HFFc6 (cell line): Measurements from ENCODE around the gene SSTR1. TPM values are rescaled to one million over a fixed set of nuclear protein-coding genes. Genes with fewer than 3 reads are reported as not detected.

Experiments
- DNase-seq: peaks from one replicate; pipeline ENCODE4 v3.0.0-alpha.2; 2018
- H3K27ac Mint-ChIP-seq: 2 replicates; pipeline ENCODE4 v1.8.0; 2020; ENCODE audit warnings: mild to moderate bottlenecking, mixed read lengths
- H3K27me3 Mint-ChIP-seq: 2 replicates; pipeline ENCODE4 v1.8.0; 2021; ENCODE audit warnings: mild to moderate bottlenecking, moderate library complexity, mixed read lengths; ENCODE audit not compliant: insufficient read depth
- H3K36me3 Mint-ChIP-seq: 2 replicates; pipeline ENCODE4 v1.8.0; 2021; ENCODE audit warnings: low read depth, mixed read lengths
- H3K4me1 Mint-ChIP-seq: 2 replicates; pipeline ENCODE4 v1.8.0; 2020; ENCODE audit warnings: low read depth, mixed read lengths
- H3K4me3 Mint-ChIP-seq: 2 replicates; pipeline ENCODE4 v1.8.0; 2020; ENCODE audit warnings: mild to moderate bottlenecking, moderate library complexity, mixed read lengths
- H3K9me3 Mint-ChIP-seq: 2 replicates; pipeline ENCODE4 v1.8.0; 2020; ENCODE audit warnings: mild to moderate bottlenecking, mixed read lengths
- CTCF ChIP-seq: fragments of 200-600 bp; sonication (generic); IDR thresholded peaks from 2 replicates; pipeline ENCODE4 v1.5.0; 2021; ENCODE audit warnings: antibody characterized with exemption, mild to moderate bottlenecking
- total RNA-seq, 6 experiments: library from RNA; stranded (reverse); fragmentation: NEBNext Ultra II Directional; extraction: Animal tissue kit (Norgen Biotek cat#: 25700); gene quantifications; 2 replicates in 1 of 6; 3 replicates in 5 of 6; pipeline ENCODE4 v1.2.3, GENCODE V29; 2021

SSTR1 gene
- total RNA-seq, 6 experiments from 2014 or later, result 106 to 209 (median 120) TPM

- Mint-ChIP-seq H3K27ac (no peak within 1 kb of the TSS), H3K4me1 (peaks cover 10% of the 10 kb centered on the region), H3K4me3 (peak within 1 kb of the TSS; percentile 24; the same call in 1 of the 2 replicates), H3K36me3 (peaks cover 8% of the 10 kb centered on the region), H3K27me3 (no peaks in the 10 kb centered on the region; the same call in 1 of the 2 replicates), H3K9me3 (peaks cover 8% of the 10 kb centered on the region; the same call in 1 of the 2 replicates)
- no peak for TF ChIP-seq CTCF
- DNase-seq, result no peak
Measured at GRCh38 chr14:38255673-38256532, 48.2 kb downstream of the SSTR1 start, which contains the start of gene CLEC14A. TSS of gene CLEC14A (minus strand) at chr14:38256093. CDS start at chr14:38256022, 71 bp downstream.

GRCh38 chr14:38256533-38256840, 48.8 kb downstream of the SSTR1 start:
- no peak for TF ChIP-seq CTCF
- Mint-ChIP-seq H3K36me3 (peaks cover 10% of the 10 kb centered on the region), H3K4me3 (no peak overlapping the region), H3K4me1 (peaks cover 10% of the 10 kb centered on the region), H3K9me3 (peaks cover 8% of the 10 kb centered on the region; the same call in 1 of the 2 replicates), H3K27ac (no peak overlapping the region), H3K27me3 (no peaks in the 10 kb centered on the region; the same call in 1 of the 2 replicates)
- DNase-seq, result no peak

GRCh38 chr14:38257507-38257906, 49.8 kb downstream of the SSTR1 start:
- Mint-ChIP-seq H3K4me1 (peaks cover 10% of the 10 kb centered on the region), H3K27me3 (no peaks in the 10 kb centered on the region; the same call in 1 of the 2 replicates), H3K4me3 (no peak overlapping the region), H3K36me3 (peaks cover 18% of the 10 kb centered on the region), H3K27ac (no peak overlapping the region), H3K9me3 (peaks cover 14% of the 10 kb centered on the region)
- no peak for DNase-seq
- no peak for TF ChIP-seq CTCF

- Mint-ChIP-seq H3K36me3 (peaks cover 26% of the 10 kb centered on the region), H3K27ac (no peak overlapping the region)
Measured at GRCh38 chr14:38261620-38262019, 53.9 kb downstream of the SSTR1 start.

More at GRCh38 chr14:38261620-38262019, 53.9 kb downstream of the SSTR1 start:
- Mint-ChIP-seq H3K4me1 (peaks cover 10% of the 10 kb centered on the region), H3K9me3 (peaks cover 16% of the 10 kb centered on the region), H3K4me3 (no peak overlapping the region), H3K27me3 (no peaks in the 10 kb centered on the region; the same call in 1 of the 2 replicates)
- no peak for DNase-seq
- no peak for TF ChIP-seq CTCF

Other genes with a start within 250 kb of the SSTR1 start
- gene CLEC14A, start 48.2 kb downstream of the SSTR1 start, total RNA-seq, result under 1 TPM in 2 of 6 experiments, not detected in 4; 0.08 to 0.12 TPM